GM18858 (cell line): Measurements from ENCODE around the gene PDE9A.

Source experiments
- ATAC-seq: cut with Tn5 transposase; IDR thresholded peaks from one replicate; pipeline ENCODE4 v1.9.1; 2021; ENCODE audit not compliant: unreplicated experiment

The PDE9A gene

GRCh38 chr21:42684109-42684916, 30.9 kb downstream of the PDE9A start:
- no peak for ATAC-seq

GRCh38 chr21:42685036-42685435, 31.6 kb downstream of the PDE9A start:
- no peak for ATAC-seq

GRCh38 chr21:42685954-42686500, 32.6 kb downstream of the PDE9A start:
- no peak for ATAC-seq

- no peak for ATAC-seq
Measured at GRCh38 chr21:42687796-42688195, 34.4 kb downstream of the PDE9A start.

- no peak for ATAC-seq
Measured at GRCh38 chr21:42688226-42688840, 34.9 kb downstream of the PDE9A start.

GRCh38 chr21:42688841-42689371, 35.5 kb downstream of the PDE9A start:
- ATAC-seq, result no peak

- no peak for ATAC-seq
Measured at GRCh38 chr21:42690586-42690985, 37.2 kb downstream of the PDE9A start.

- no peak for ATAC-seq
Measured at GRCh38 chr21:42691901-42692559, 38.6 kb downstream of the PDE9A start.

- no peak for ATAC-seq
Measured at GRCh38 chr21:42692688-42693087, 39.3 kb downstream of the PDE9A start.

- no peak for ATAC-seq
Measured at GRCh38 chr21:42694751-42695696, 41.6 kb downstream of the PDE9A start.

- ATAC-seq, result no peak
Measured at GRCh38 chr21:42695697-42696380, 42.4 kb downstream of the PDE9A start.

GRCh38 chr21:42696501-42697040, 43.1 kb downstream of the PDE9A start:
- ATAC-seq, result no peak

- no peak for ATAC-seq
Measured at GRCh38 chr21:42698733-42699132, 45.3 kb downstream of the PDE9A start.

- ATAC-seq, result no peak
Measured at GRCh38 chr21:42699196-42699595, 45.8 kb downstream of the PDE9A start.

- no peak for ATAC-seq
Measured at GRCh38 chr21:42701706-42702456, 48.5 kb downstream of the PDE9A start.

- ATAC-seq, result no peak
Measured at GRCh38 chr21:42702720-42703119, 49.3 kb downstream of the PDE9A start.

- no peak for ATAC-seq
Measured at GRCh38 chr21:42703136-42703908, 49.9 kb downstream of the PDE9A start.

GRCh38 chr21:42703965-42704364, 50.5 kb downstream of the PDE9A start:
- no peak for ATAC-seq
